Hematopoietic multipotent progenitor cell treated with erythropoietin and hydrocortisone succinate and interleukin-3 and kit ligand, for 6 days (in vitro differentiated cells): ENCODE data around the gene DCANP1.

Experiments used
- DNase-seq: peaks from one replicate; pipeline ENCODE4 v3.0.0-alpha.2; 2015

DCANP1 gene

DNA sequence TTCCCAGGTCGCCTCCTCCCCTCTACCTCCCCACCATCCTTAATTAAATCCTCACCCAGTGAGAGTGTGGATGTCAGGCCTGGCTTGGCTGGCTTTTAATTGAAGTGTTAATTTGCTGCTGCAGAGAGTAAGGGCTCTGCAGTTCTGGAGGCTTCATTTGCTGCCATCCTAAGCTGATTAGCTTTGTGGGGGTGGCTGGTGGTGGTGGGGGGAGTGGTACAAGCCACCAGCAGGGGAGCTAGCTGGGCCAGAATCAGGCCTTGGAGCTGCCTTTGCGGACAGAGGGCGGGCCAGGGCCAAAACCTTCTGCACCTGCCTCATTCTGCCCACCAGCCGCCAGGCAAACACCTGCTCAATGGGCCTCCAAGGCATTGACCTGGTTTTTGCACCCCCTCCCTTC lies 31.8 kb upstream of the DCANP1 start:
- no peak for DNase-seq

DNA sequence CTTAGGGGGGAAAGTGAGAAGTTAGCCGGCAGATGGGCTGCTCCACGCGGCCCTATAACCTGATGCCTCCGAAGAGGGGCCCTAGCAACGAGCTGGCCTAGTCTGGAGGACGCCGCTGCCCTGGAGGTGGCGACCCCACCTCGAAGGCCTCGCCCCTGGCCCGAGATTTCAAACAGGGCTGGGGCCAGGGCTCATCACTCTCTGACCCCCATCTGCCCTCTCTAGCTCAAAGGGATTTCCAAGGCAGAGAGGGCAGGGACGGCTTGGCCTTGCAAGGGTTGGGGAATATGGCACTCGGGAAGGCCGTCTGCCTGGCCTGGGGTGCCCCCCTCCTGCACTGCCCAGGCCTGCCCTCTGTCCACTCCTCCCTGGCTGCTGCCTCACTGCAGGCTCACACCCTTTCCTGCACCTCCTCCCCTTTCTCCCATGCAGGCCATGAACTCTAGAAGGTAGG lies 30.5 kb upstream of the DCANP1 start:
- no peak for DNase-seq

DNA sequence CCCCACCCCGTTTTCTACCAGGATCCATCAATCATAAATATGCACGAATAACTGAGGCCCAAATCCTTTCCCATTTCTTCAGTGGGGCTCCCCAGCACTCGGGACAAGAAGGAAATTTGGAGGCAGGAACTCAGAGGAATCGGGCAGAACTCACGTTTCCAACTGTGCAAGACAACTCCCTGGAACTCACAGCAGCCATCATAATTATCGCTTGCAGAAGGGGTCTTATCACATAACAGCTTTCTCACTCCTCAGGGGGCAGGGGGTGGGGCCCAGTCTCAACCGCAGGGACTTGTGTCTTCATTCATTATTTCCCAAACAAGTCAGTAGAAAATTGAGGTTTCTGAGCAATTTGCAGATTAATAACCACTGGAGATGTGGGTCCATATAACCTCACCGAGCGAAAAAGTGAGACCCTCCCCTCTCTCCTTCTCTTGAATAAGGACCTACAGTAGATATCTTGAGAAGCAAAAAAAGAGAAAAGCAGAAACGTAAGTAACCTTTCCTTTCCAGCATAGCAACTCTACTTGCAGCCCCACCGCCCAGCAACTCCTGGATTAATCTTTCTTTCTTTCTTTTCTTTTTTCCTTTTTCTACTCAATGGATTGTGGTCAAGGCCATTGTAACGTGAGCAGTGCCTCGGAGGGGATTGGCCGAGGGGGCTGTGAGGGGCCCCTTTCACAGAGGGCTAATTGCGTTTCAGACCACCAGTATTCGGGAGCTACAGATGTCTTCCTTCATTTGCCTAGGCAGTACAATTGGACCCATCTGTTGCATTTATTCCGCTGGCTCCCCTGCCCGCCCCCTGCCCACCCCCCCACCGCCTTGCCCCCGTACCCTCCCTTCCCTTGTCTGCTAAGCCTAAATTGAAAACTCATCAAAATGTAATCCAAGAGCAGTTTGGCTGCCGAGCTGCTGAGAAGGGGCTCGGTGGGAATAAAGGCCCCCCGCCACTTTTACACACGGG lies 29.8 kb upstream of the DCANP1 start:
- peak; percentile 94 for DNase-seq

DNA sequence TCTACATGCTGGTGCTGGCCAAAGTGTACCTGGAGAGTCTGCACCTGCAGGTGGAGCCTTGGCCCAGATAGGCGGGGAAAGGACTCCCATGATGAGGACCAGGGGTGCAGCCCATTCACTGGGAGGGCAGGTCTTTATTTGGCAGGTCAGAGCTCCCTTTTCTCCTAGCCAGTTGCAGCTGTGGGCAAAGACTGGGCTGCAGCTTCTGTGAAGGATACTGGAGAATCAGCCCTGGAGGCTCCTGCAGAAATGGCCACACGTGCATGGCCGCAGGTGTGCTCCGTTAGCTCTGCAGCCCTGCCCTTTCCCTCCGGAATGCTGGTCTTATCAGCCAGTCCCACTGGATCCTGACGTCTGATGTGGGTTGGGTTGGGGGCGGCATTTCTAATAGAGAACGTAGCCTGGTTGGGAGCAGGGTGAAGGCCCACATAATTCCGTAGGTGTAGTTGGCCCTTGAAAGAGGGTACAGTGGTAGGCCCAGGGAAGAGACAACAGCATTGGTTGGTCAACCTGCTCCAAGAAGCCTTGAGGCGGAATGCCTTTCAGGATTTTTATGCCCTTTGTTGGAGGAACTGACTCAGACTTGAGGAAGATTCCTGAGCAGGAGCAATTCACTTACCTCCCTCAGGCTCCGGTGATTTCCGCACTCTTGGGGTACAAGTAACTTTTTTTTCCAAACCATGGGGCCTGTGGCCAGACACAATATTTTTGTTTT lies 27.0 kb upstream of the DCANP1 start:
- no peak for DNase-seq

DNA sequence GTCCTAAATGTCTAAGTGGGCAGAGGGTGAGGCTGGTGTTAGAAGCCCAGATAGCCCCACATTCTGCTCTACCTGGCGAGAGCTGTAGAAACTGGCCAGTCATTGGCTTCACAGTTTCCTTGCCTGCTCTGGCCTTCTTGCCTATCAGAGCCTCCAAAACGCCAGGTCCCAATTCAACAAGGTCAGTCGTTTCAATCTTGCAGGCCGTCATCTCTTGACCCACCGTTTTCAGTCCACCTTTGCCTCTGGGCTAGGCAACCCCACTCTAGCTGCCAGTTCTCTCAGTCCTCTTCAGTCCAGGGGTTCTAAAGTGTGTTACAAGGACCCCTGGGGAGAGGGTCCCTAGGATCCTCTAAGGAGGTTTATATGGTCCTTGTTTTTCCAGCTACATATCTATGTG lies 25.0 kb upstream of the DCANP1 start:
- no peak for DNase-seq

DNA sequence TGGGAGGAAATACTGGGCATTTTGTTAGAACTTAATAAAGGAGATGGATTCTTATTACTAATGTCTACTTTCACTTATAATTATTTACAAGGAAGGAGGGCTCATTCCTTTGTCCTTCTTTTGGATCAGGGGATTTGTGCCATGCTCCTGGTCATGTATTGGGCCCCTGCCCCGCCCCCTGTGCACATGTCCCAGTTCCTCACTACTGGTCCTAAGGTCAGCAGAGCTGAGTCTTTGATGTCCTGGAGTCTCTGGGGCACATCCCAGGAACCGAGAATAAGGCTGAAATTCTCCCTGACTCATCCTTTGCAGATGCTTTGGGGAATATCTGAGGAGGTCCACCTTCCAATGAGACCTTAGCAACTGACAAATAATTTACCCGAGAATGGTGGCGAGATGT lies 24.6 kb upstream of the DCANP1 start:
- DNase-seq = no peak

DNA sequence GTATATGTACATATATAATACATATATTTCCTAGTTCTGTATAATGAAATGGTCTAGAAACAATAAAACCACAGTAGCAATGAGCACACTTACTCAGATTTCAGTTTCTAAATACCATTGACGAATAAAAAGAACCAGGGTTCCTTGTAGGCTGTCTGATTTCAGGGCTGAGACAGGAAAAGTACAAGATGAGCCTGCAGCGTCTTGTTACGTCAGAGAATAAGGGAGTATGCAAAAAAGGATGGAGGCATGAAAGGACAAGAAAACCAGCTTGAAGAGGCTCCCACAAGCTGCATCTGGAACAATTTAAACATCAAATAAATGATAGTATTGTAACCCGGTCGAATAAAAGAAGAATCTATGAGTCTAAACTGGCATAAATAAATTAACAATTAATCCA lies 22.8 kb upstream of the DCANP1 start:
- DNase-seq = no peak

DNA sequence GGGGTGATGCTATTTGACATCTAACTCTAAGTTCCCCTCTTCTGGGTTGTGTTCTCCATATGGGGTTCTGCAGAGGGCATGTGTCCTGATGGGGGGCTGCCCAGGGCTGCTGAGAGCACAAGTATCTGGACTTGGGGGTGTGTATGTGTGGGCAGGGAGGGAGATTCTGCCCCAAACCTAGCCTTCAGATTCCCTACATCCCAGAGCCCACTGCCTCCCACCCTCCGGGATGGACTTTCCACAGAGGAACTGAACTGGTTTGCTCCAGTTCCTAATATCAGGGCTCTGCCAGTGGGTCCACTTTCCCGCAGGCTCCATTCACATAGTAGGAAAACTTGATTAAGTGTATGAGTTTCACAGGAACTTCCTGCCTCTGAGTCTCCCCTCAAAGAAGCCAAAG lies 21.4 kb upstream of the DCANP1 start:
- no peak for DNase-seq

DNA sequence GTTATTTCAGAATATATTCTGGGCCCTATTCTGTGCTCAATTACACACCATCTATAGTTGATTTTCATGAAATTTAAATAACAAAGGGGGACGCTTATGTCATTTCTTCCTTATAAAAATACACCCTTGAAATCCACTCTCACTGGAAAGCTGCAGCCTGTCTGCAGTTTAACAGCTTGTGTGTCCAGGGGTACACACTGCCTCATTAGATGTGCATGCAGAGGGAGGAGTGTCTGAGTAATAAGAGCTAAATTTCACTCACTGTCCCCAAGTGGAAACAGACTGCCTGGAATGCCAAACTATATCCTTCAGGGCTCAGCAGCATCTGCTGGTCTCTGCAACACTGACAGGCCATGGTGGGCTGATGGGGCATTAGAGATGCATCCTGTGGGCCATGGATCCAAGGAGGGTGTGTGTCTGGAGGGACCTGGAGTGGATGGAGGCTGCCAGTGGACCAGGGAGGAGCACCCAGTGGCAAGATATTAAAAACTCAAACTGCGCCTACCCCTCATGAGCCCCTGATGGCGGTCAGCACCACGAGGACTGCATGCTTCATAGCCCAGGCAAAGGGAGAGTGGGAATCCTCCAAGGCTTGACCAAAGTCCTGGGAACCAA lies 20.8 kb upstream of the DCANP1 start:
- no peak for DNase-seq

DNA sequence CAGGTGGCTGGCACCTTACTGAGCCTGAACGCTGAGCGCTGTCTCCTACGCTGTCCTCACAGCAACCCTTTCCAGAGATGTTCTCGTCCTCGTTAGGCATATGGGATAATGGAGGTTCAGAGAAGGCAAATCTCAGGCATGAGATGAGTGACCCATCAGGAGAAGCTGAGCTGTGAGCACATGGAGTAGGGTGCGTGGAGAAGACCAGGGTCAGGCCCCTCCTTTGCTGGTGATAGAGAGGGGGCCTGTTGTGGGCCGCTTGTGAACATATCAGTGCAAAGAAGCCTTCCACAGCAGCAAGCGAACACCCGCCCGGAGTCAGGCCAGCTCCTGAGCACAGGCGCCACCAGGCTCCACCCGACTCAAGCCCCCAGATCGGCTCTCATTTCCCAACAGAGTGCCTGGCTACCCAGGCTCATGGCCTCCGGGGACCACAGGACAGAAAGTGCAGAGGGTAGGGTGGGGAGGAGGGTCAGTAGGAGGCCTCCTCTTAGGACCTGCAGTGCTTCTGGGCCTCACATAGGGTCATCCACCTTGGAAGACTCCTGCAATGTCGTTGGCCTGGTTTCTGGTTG lies 20.0 kb upstream of the DCANP1 start:
- DNase-seq = no peak

DNA sequence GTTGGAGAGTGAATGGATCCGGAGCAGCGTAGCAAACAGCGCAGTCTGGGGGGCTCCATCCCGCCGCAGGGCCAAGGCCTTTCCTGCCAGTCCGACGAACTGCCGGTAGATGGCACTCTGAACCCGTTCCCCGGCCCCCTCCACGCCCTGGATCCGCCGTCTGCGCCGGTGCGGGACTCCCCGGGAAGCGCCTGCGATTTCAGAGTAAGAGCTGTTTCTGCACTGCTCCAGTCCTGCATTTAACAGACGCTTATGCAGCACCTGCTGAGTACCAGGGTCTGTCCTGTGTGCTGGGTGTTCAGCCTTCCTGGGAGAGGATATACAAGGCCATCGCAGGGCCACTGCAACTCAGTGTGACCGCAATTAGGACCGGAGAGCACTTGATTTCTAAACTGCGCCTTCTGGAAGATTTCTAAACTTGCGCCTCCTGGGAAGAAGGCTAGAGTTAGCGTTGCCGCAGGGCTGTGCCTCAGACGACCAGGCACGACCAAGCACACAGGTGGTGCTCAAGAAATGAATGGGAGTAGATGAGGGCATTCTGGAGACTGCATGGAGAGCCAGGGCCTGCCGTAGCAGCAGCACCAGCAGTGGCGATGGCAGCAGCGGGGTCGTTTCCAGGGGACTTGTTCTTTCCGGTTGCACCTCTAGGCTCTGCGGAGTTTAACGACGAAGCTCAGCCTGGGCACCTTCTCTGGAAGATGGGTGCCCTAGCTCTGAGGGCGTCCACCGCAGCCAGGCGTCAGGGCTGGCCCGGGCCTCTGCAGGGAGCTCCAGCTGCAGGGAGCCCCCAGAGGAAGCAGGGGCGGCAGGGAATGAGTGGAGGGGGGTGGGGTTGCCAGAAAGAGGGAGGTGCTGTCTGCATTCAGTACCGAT lies 19.3 kb upstream of the DCANP1 start:
- peak; percentile 89 for DNase-seq

DNA sequence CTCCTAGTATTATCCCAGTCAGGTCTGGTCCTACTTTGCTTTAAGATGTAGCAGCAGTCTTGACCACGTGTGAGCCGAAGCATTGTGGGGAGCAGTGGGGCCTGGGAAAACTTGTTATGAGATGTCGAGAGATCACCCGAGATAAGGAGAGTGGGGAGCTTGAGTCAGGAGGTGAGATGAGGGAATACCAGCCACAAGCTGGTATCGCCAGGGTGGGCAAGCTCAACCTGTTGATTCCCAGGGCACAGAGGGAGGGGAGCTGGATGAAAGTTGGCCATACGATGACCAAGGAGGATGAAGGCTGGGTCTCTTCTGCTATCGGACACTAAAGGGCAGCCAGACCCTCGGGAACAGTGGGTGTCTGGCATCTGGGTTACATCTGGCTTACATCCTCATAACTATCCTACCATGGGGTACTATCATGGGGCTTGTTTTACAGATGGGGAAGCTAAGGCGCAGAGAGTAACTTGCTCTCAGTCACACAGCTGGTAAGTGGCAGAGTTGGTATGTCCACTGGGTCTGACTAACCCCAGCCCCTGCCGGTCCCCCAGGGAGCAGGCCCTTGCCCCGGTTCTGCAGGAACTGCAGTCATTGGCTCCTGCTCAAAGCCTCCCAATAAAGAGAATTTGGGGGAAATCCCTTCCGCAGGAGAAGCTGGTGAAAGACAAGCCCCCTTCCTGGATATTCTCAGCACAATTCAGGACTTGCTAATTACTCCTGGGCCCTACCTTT lies 18.4 kb upstream of the DCANP1 start:
- no peak for DNase-seq

DNA sequence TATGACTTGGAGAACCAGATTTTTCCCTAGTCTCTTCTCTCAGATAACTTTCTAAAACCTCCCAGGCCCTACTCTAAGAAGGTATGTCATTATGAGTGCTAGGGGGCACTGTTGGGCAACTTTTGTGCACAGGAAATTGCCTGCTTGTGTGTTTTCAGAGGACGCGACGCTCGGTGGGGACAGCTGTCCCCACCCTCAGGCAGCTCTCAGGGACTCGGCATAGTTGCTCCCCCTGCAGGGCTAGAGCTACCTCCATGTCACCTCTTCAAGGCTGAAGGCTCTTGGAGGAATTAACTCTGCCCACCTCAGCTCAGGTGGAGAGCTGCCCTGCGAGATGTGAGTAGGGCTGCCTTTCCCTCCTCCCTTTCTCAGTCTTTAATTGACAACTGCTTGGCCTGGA lies 15.2 kb upstream of the DCANP1 start:
- DNase-seq = peak; percentile 97

DNA sequence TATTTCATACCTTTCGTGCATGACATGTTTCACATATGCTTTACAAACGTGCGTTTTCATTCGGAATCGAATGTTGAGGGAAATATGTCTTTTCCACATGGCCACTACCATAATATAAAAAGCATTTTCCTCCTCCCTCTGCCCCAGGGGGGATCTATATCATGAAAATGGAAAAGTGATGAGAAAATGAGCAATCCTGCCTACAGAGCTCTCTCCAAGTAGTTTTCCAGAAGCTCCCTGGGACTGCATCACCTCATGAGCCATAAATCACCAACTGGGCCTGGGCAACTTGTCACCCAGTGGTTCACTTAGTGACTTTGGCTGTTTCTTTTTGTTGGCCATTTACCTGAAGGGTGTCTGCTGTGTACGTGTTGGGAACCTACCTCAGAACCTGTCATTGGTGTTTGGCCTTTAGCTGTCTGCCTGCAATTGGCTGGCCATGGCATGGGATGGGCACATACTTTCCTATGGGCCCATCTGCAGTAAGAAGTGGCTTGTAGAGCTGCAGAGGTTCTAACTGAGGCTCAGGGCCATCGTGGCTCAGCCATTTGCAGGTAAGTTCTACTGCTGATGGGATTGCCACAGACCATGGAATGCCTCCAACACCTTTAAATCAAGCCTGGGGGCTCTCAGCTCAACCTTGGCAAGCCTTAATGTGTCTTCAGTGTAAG lies 14.5 kb upstream of the DCANP1 start:
- no peak for DNase-seq

DNA sequence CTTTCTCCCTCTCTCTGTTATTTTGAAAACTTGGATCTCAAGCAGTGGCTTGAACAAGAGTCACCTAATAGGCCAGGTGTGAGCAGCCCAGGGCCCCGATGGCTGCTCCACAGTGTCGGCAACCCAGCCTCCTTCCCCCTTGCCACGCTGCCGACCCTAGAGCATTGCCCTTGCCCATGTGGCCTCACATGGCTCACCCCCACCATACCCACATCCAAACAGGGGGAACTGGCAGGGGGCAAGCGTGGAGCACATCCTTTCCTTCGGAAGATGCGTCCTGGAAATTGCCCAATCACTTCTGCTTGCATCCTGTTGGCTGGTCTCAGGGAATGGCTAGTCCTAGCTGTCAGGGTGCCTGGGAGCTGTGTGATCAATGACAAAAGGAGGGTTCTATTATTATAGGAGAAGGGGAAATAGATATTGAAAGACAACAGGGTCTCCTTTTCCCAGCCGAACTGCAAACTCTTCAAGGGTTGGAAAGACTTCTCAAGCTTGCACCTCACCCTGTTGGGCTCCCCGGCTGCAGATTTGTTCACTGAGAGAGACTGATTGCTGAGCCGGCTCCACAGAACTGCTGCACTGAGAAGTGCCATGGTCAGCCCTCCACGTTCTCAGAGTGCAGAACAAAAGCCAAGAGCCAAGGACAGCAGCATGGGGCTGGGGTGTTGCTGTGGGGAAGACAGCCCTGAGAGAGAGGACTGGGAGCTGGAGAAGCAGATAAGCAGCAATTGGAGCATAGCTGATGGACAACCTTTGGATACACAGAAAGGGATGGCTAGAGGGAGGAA lies 13.3 kb upstream of the DCANP1 start:
- no peak for DNase-seq

DNA sequence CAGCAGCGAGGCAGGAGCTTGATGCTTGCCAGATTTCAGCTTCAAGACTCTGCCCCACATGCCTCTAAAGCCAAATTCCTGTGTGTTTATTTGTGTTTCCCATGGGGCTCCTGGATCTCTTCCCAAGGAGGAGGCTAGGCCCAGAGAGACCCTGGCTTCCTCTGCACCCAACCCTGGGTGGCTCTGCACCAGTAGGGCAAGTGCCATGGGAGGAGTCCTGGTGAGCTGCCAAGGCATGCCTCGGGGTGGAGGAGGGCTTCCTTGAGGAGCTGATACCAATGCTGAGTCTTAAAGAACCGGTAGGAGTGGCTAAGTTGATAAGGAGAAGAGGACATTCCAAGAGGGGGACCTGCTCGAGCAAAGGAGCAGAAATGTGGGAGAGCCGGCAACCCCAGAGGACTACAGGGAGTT lies 11.8 kb upstream of the DCANP1 start:
- DNase-seq = peak; percentile 96

DNA sequence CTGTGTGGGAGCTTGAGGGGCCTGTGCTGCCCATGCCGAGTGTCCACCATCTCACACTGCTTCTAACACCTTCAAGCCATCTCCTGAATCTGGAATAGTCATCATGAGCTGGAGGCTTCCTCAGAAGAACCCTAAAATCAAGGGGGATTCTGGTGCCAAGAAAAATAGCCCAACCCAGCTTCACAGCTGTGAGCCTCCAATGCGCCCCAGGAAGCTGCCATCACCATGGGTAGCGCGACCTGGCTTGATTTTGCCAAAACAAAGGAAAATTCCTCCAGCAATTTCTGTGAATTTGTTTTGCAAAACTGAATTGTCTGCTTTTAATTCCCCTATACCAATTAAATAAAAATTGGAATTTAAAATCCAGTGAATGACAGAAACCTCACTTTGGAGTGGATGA lies 11.2 kb upstream of the DCANP1 start:
- no peak for DNase-seq

DNA sequence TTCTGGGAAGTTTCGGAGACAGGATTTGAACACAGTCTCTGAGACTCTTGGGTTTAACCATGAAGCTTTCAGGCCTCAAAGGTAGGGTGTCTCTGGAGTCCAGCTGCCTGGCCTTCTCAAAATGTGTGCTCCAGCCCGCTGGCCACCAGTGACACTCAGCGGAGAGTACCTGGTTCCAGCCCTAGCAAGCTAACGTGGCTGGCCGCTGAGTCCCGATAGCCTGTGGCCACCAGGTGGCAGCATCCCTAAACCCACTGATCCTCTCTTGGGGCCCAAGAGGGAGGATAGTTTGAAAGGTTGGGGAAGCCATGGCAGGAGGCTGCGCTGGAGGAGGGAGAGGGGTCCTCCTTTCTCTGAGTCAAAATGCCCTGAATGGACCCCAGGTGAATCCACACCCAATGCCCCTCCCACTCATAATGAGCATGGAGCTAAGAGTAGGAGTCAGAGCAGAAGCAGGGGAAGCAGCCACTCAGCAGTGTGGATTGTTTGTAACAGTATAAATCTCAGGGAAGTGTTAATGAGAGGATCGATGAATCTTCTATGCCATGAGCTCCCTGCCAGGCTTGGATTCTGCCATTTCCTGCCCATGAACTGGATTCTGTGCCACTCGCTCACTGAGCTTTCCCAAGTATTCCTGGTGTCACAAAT lies 10.4 kb upstream of the DCANP1 start:
- DNase-seq = peak; percentile 92

DNA sequence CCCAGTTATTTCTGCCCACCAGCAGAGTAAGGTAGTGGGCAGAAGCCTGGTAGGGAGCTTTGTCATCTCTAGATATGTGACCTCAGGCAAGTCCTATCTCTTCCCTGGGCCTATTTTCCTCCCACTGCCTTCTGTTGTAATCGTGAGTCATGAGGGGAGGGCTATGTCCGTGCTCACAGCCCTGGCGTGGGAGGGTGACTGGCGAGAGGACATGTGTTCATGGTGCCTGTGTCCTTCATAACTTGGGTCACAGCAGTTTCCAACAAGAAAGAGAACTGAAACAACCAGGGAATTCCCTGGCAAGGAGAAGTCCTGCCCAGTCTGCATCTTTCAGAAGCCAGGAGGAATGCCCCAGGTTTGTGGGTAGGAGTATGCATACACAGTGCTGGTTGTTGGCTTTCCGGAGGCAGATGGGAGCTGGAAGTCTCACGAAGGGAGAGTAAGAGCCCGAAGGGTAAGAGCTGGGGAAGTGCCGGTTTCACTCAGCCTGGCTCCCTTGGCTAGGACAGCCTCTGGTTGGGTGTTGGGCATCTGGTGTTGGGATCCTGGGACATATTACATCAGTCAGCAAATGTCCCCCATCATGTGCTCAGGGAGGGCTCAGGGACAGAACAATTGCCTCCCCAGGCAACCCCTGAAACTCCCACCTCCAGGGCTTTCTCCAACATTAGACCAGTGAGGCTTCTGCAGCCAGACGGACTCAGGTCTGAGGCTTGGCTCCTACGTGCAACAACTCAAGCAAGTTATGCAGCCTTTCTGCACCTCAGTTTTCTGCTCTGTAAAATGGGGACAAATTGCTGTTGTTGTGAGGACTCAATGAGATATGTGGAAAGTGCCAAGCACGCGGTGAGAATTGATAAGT lies 9.3 kb upstream of the DCANP1 start:
- peak; percentile 68 for DNase-seq
